GM21390 (cell line): ENCODE results near the gene FAM43B.

Experiments used
- ATAC-seq: cut with Tn5 transposase; IDR thresholded peaks from one replicate; pipeline ENCODE4 v1.9.1; 2021; ENCODE audit not compliant: unreplicated experiment

FAM43B gene

DNA sequence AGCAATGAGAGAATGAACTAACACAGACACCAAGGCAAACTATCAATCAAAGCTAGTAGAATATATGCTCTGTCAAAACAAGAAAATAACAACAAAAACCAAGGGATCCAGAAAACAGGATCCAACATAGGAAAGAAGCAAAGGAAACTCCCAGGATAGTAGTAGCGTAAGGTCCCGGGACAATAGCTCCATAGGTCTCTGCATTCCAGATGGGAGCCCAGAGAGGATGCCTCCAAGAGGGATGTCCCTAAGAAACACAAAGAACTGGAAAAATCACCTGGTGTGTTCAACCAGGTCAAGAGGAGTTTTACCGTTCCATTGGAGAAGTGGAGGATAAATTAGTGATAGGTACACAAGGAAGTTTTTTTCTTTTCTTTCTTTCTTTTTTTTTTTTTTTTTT, 5.7 kb upstream of the FAM43B start:
- no peak for ATAC-seq

DNA sequence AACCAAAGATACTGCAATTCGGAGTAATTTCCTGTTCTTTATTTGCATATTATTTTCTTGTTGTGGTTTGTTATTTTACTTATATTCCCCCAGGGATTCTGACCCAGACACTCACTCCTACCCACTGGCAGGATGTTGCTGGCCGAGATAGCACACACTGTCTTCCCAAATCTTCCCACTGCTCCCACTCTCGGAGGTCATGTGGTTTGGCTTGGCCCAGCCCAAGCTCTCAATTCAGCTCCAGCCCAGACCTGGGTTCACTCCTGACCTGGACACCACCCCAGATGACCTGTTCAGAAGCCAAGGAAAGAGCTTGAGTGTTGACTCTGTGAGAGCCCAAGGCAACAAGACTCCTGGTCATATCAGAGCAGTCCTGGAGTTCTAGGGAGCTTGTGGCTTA, 1.2 kb upstream of the FAM43B start:
- no peak for ATAC-seq

DNA sequence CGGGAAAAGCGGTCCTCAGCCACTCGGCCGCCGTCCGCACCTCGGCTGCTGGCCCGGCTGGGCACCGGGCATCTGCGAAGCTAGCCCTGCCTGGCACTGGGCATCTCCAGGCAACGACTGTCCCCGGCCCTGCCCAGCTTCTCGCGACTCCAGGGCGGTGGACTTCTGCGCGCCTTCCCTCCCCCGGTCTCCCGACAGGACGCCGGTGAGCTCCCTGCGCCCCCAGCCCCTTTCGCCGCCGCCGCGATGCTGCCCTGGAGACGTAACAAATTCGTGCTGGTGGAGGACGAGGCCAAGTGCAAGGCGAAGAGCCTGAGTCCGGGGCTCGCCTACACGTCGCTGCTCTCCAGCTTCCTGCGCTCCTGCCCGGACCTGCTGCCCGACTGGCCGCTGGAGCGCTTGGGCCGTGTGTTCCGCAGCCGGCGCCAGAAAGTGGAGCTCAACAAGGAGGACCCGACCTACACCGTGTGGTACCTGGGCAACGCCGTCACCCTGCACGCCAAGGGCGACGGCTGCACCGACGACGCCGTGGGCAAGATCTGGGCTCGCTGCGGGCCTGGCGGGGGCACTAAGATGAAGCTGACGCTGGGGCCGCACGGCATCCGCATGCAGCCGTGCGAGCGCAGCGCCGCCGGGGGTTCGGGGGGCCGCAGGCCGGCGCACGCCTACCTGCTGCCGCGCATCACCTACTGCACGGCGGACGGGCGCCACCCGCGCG, 514 bp downstream of the FAM43B start:
- no peak for ATAC-seq

DNA sequence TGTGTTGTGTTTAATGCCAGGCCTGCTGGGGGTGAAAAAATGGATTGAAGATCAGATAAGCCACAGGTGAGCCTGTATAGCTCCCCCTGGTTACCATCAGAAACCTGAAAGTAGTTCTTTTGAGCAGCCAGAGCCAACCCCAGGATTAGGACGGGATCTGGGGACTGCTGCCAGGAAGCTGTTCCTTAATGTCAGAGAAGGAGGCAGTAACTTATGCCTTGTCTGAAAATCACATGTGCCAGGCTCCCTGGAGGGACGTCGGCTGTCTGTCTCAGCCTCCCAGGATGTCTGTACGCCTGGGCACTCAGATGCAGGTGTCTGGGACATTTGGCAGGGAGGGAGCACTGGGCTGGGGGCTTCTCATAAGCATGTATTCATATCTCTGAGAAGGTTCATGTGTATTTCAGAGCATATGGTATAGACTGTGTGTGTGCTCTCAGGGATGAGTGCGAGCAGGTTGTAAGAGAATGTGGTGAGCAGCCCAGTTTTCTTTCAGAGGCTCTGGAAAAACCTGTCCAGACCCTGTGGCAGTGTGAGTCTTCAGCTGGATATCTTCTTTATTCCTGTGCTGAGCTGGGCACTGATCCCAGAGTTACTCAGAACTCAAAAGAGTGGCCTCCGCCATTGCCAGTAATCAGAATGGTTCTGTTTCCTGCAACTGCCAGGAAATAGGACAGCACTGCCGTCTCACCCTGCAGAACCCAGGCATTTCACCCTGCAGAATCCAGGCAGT, 2.8 kb downstream of the FAM43B start:
- no peak for ATAC-seq

DNA sequence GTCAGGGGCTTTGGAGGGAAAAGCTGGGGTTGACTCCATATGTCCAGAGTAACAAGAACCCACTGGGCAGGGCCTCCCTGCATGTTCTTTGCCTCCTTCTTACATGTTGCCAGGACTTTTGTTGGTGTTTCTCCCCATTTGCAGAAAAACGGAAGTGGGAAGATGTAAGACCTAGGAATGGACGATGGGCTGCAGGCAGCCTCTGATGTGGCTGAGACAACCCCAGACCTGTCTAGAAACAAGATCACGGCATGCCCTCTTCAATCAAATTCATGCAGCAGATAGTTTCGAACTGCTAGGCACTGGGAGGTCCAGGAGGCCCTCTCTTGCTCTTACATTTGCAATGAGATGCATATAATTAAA, 3.4 kb downstream of the FAM43B start:
- no peak for ATAC-seq

DNA sequence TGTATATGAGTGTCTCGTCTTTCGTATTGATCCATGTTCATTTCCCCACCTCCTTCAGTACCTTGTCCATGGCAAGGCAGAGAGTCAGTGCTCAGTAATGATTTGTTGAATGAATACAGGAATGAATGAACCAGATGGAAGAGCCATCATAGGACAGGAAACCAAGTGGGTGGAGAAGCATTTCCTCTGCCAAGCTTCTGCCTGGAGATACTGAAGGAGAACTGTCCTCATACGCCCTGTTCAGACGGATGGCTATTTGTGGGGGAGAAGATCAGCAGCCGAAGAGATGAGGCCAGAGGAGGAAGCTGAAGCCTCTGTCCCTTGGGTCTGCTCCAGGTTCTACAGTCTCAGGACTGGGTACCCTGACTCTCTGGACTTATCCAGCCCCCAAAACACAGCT, 5.8 kb downstream of the FAM43B start:
- no peak for ATAC-seq

DNA sequence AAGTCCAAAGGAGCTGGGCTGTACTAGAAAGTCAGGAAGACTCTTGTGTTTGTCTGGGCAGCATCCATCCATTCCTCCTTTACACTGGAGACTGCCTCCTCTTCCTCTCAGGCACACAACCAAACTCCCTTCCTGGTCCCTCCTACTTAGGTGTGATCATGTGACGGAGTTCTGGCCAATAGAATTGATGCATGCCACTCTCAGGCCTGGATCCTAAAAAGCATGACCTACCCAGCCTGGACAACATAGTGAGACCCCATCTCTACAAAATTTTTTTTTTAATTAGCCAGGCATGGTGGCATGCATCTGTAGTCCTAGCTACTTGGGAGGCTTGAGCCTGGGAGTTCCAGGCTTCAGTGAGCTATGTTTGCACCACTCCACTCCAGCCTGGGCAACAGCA, 8.6 kb downstream of the FAM43B start:
- ATAC-seq = no peak

DNA sequence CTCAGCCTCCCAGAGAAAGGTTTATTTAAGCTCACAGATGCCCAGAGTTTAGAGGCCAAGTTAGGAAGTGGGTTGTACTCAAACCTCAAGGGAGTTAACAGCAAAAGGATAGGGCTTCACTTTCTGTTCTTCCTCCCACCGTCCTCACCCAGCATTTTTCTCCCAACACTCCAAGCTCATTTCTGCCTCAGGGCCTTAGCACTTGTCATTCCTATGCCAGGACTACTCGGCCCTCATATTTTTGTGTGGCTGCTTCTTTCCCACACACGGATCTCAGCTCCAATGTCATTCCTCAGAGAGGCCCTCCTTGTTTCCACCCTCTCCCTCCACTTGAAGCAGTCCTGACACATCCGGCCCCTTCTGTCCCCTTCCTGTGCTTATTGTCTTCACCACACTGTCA, 12.9 kb downstream of the FAM43B start:
- ATAC-seq = no peak

DNA sequence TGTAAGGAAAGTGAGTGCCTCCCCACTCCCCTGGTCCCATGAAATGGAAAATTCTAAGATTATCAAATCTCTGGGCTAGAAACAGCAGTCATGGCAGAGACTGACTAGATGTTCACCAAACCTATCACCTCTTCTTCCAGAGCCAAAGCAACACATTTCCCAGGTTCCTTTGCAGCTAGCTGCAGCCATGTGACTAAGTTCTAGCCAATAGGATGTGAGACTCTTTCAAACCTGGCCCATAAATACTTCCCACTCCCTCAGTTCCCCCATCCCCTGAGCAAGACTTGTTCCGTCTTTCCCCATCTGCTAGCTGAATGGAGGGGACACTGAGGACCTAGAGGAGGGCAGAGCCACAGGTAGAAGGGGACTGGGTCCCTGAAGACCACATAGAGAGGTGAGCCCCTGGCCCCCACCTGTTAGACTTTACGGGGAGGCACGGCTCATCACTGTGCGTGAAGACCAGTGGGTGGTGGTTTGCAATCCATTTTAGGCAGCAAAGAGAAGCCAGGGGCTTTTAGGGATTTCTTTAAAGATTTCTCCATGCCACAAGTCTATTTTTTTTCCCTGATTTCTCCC, 17.2 kb downstream of the FAM43B start:
- ATAC-seq = no peak

DNA sequence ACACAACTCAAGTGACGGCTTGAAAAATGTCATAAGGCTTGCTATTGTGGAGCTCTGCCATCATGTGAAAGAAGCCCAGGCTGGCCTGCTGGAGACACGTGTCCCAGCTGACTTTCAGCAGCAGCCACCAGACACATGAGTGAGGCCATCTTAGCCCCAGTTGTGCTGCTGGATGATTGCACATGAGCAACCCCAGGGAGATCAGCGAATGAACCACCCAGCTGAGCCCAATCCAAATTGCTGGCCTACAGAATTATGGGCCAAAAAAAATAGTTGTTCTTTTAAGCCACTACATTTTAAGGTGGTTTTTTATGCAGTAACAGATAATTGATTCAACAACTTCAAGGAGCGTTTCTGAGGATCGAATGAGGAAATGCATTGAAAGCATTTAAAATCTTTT, 19.1 kb downstream of the FAM43B start:
- no peak for ATAC-seq

DNA sequence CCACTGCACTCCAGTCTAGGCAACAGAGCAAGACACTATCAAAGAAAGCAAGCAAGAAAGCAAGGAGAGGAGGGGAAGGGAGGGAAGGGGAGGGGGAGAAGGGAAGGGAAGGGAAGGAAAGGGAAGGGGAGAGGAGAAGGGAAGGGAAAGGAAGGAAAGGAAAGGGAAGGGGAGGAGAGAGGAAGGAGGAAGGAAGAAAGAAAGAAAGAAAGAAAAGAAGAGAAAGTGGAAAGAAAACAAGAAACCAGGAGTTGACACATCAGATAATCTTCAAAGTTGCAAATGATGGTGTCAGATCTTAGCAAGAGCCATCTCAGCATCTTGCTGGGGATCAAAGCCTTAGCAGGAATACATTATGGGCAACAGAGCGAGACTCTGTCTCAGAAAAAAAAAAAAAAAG, 21.6 kb downstream of the FAM43B start:
- ATAC-seq = no peak

DNA sequence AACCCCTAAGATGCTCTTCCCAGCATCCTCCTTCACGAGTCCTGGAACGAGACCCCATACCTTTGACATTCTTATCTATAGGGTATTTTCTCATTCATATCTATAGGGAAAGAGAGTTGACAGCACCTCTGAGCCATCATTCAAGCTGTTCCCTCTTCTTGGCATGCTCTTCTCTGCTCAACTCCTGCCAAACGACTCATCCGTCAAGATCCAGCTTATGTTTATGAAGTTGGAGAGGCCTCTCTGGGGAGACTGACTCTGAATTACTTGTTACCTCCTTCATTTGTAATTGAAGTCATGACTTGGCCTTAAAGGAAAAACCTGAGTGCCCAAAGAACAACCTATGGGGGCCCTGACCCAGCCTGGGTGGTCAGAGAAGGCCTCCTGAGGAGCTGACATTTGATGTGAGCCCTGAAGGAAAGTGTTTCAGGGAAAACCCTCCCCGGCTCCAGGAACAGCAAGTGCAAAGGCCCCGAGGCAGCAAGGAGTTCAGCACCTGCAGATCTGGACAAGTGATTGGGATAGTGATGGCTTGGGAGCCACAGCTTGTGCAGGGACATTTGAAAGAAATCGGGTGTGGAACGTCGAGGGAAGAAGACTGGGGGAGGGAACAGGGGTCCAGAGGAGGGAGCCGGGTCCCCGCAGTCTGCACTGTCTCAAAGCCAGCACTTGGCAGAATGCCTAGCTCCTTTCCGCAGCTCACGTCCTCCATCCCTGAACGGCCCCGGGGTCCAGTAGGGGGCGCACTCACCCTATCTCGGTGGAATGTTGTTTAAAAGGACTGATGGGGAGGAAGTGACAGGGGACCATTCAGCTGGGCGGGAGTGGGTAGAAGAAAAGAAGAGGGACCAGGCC, 22.5 kb downstream of the FAM43B start:
- ATAC-seq = no peak

DNA sequence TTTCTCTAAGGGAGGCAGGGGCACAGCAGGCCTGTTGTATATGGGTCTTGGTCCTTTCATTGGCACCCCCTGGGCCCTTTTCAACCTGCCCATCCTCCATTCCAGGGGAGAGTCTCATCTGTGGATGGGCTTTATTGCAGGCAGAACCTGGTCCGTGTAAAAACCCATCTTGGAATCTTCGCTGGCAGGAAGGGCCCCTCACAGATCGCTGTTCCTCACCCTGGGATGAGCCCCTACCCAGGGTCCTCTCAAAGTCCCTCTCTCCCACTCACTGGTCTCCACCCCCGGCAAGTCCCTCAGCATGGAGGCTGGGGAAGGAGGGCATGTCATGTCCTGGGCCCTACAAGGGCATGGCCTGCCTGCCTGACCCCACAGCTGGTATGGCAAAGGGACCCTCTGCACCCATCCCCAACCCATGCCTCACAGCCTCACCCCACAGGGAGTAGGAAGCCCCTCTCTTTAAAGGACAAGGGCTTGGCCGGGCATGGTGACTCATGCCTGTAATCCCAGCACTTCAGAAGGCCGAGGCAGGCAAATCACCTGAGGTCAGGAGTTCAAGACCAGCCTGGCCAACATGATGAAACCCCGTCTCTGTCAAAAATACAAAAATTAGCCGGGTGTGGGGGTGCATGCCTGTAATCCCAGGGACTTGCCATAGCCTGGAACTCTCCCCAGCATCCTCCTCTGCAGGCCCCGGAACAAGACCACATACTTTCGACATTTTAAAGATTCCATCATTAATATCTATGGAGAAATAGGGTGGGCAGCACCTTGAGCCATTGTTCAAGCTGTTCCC, 23.4 kb downstream of the FAM43B start:
- ATAC-seq = no peak

DNA sequence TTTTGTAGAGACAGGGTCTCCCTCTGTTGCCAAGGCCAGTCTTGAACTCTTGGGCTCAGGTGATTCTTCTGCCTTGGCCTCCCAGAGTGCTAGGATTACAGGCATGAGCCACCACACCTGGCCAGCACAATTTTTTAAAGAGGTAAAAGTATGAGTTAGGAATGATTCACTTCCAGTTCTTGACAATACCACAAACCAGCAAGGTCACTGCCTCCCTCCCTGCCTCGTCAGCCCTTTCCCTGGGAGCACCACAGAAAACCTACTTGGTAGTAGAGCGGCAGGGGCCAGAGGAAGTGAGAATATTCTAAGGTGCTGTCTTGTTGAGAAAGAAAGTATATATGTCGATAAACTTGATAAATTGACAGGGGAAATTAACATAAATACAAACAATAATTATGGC, 25.7 kb downstream of the FAM43B start:
- ATAC-seq = no peak

DNA sequence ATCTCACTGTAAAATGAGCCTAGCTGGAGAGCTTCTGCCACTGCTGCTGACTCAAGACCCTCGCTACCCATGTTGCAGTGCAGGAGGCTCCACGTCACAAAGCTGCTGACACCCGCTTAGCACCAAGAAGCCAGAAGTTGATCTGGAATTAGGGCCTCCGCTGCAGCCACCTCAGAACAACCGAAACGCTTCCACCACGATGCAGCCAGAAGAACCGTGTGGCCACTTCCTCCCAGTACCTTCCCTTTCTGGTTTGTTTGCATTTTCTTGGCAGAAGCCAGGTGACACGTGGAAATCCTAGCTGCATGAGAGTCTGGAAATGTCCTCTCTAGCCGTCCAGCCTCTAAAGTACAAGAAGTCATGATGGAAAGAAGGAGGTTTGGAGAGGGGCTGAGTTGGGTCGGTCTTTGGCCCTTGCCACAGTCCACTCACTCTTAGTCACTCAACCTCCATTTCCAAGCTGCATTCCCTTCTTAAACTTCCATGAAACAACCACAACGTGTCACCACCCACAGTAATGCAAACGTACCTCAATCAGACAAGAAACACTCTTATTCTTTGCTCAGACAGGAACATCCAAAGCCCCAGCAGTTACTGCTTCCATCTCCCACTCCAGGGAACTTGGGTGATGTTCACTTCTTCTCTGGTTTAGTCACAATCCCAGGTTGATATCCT, 26.5 kb downstream of the FAM43B start:
- ATAC-seq = no peak

DNA sequence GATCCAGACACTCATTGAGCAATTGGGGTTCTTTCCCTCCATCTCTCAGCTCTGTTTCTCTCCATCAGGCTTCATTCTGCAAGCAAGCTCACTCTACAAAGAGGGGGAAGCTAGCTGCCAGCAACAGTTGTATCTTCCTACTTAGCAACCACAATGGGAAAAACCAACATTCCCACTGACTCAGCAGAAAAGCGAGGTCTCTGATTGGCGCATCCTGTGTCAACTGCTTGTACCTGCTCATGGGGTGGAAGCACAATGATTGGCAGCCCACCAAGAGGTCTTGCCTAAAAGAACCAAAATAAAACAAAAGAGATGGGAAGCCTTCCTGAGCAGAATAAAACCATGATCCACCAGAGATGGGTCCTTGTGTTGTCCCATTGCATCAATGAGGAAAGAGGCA, 32.5 kb downstream of the FAM43B start:
- no peak for ATAC-seq

DNA sequence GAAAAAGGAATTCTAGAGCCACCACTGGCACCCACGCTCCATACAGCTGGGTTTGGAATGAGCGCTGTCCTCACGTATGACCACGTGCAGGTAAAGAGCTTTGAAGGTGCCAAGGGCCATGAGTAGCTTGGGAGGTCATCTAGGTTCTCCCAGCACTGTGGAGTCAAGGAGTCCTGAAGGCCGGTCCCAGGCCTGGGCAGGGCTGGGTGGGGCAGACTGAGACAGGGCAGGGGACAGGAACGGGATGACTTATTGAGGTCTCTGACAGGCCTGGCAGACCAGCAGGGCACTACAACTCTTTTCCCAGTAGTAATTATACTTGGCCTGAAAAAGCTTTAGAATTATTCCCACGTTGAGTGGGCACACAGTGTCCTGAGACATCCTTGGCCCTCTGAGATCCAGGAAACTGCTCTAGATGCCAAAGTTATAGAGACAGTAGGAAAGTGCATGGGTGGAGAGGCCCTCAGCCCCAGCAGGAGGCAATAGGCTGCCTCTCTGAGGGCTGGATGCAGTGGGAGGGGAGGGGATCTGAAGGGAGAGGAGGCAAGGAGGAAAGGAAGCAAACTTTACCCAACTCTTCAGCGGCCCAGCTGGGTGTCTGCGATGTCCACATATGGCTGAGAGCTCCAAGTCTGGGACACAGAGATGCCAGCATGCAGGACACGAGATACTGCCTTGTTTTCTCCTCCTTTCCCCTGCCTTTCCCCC, 34.7 kb downstream of the FAM43B start:
- ATAC-seq = no peak

DNA sequence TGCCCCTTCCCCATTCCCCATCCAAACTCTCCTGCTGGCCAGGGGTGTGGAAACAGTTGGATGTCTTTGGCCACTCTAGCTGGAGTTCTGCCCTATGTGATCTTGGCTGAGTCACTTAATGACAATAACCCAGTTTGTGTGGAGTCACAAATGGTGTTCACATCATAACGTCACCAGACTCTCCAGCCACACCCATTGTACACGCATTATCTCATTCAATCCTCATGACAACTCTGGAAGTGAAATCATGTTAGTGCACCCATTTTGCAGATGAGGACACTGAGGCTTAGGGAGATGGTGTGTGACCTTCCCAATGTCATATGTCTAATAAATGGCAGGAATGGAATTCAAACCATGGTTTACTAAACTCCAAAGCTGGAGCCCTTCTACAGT, 35.3 kb downstream of the FAM43B start:
- ATAC-seq = no peak

DNA sequence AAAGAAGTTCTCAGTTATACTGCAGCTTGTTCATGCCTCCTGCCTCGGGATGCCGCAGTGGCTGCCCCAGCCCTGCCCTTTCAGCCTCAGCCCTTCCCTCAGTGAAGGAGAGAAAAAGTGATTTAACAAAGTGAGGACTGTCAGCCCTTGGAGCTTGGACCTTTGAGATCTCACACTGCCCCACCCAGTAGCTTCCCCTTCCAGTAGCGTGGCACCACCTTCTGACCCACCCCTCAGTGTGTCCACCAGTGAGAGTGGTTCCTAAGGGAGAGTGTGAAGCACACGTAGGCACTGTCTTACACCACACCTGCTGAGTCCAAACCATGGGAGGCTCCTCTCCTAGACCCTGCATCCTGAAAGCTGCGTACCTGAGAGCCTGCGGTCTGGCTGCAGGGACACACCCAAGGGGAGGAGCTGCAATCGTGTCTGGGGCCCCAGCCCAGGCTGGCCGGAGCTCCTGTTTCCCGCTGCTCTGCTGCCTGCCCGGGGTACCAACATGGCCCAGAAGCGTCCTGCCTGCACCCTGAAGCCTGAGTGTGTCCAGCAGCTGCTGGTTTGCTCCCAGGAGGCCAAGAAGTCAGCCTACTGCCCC, 36.4 kb downstream of the FAM43B start, which contains the start of gene CDA:
CDA (plus strand) TSS at position 464 of the 592 bp plus-strand sequence; CDS start at position 497, 33 bp downstream.
- ATAC-seq = no peak
